ENCODE data around the gene N4BP3. TPM values are rescaled to one million over a fixed set of nuclear protein-coding genes. Genes with fewer than 3 reads are reported as not detected.

N4BP3 gene
- total RNA-seq, 2 donors from 2014 or later: 0.80 to 5.7 TPM

DNA sequence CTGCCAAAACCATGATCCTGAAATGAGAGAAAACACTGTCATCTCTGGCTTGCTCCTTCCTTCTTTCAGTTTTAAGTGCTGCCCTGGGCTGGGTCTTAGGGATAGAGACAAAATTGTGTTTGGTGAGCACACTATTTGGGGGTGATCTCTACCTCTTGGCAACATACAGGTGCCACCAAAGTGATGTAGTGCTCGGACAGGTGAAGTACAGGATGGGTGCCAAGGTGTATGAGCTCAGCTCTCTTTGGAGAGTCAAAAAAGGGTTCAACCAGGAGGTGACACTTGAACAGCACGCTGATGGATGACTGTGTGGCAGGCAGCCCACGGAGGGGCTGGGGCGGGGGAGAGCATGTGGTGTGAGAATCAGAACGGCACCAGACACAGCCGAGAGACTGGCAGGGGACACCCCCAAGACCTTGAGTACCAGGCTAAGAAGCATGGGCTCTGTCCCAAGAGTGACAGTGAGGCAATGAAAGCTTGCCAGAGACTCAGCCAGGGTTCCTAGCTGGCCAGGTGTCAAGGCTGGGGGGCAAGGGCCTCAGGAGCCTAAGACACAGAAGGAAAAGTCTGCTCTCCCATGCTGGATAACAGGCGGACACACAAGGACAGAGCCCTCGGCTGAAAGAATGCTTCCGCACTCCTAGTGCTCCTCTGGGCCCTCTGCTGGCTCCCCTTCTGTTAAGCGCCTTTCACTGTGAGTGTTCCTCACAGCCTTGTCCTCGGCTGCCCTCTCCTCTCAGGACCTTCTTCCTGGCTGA is 37.8 kb downstream of the N4BP3 start:
- no peak for DNase-seq (ENCODE audit: low spot score in 2 of 2)
- Mint-ChIP-seq H3K27ac (peak overlapping the region; percentile 72 to 96), H3K36me3 (peaks cover 23 to 25% of the 10 kb centered on the region in 2 donors), H3K9me3 (no peaks in the 10 kb centered on the region)
- ATAC-seq: no peak

DNA sequence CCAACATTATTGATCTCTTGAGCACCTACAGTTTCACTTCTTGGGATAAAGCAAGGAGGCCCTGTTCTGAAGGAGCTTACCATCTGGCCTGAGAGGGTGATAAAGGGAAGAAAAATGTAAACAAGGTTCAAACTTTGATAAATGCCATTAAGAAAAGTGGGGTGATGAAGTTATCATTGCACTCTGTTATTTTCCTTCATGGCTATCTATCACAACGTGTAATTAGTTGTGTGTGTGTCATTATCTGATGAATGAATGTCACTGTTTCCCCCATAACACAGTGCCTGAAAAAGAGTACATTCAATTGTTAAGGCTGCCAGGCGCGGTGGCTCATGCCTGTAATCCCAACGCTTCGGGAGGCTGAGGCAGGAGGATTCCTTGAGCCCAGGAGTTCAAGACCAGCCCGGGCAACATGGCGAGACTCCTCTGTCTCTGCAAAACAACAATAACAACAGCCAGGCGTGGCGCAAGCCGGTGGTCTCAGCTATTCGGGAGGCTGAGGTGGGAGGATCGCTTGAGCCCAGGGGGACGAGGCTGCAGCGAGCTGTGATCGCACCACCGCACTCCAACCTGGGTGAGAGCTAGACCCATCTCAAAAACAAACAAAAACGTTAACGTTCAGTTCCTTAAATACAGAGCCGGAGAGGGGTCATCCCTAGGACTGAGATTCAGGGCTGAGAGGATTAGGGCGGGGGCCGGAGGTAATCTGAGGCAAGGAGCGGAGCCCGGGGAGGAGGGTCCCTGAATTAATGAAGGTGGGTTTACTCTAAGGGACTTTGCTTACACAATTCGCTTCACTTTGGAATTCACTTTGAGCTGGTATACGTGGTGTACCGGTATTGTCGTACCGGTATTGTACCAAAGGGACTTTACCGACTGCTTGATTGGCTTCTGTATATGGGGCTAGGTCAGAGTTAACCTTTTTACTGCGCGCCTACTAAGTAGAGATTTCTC is 39.4 kb downstream of the N4BP3 start:
- no peak for ATAC-seq
- peak overlapping the region; percentile 90 to 96 for H3K27ac Mint-ChIP-seq
- DNase-seq (ENCODE audit: low spot score in 2 of 2): no peak
- no peaks in the 10 kb centered on the region for H3K9me3 Mint-ChIP-seq
- peaks cover 23 to 24% of the 10 kb centered on the region in 2 donors for H3K36me3 Mint-ChIP-seq

DNA sequence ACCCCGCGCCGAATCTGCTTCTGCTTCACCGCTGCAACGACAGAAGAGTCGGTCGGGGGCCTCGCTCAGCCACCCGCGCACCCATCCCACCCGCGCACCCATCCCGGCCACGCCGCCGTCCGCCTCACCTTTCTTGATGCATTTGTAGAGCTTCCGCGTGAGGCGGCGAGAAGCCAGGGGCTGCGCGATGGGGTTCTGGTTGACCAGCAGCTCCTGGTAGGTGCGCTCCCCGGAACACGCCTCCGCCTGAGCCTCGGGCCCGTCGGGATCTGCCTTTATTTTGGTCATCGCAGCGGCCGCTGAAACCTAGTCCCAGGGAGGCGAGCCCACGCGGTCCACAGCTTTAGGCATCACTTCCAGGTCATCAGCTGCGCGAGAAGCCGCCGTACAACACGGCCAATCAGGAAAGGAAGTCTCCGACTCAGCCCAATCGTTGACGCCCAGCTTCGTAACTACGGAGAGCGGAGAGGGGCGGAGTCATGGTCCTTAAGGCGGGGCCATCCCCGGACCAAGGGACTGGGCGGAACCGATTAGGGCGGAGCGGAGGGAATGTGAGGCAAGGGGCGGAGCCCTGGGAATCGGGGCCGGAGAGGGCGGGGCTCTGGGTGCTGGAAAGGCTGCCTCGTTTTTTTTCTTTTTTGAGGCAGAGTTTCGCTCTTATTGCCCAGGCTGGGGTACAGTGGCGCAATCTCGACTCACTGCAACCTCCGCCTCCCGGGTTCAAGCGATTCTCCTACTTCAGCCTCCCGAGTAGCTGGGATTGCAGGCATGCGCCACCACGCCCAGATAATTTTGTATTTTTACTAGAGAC is 40.4 kb downstream of the N4BP3 start, which contains the start of gene NHP2:
NHP2 (minus strand) TSS at position 356 of the 811 bp plus-strand sequence; CDS start at position 288, 68 bp downstream.
- Mint-ChIP-seq H3K9me3 (no peaks in the 10 kb centered on the region), H3K27ac (peak within 1 kb of the TSS; percentile 96 to 97), H3K36me3 (peaks cover 14 to 23% of the 10 kb centered on the region in 2 donors)
- peak; percentile 97 to 99 for ATAC-seq
- peak; percentile 99 for DNase-seq (ENCODE audit: low spot score in 2 of 2)

- DNase-seq (ENCODE audit: low spot score in 2 of 2): no peak
- Mint-ChIP-seq H3K9me3 (no peaks in the 10 kb centered on the region), H3K36me3 (peaks cover 11 to 23% of the 10 kb centered on the region in 2 donors), H3K27ac (no peak overlapping the region)
- ATAC-seq: no peak
Observed at GRCh38 chr5:178155065-178155464, 41.7 kb downstream of the N4BP3 start.

GRCh38 chr5:178160176-178160575 is 46.8 kb downstream of the N4BP3 start:
- ATAC-seq (no peak), DNase-seq (ENCODE audit: low spot score in 2 of 2) (no peak)
- no peaks in the 10 kb centered on the region for H3K9me3 Mint-ChIP-seq
- H3K27ac Mint-ChIP-seq: no peak overlapping the region
- H3K36me3 Mint-ChIP-seq: no peaks in the 10 kb centered on the region

- no peak overlapping the region for H3K27ac Mint-ChIP-seq
- DNase-seq (ENCODE audit: low spot score in 2 of 2) (no peak), ATAC-seq (no peak)
- no peaks in the 10 kb centered on the region for H3K36me3 Mint-ChIP-seq
- no peaks in the 10 kb centered on the region for H3K9me3 Mint-ChIP-seq
Observed at GRCh38 chr5:178162481-178162880, 49.1 kb downstream of the N4BP3 start.

DNA sequence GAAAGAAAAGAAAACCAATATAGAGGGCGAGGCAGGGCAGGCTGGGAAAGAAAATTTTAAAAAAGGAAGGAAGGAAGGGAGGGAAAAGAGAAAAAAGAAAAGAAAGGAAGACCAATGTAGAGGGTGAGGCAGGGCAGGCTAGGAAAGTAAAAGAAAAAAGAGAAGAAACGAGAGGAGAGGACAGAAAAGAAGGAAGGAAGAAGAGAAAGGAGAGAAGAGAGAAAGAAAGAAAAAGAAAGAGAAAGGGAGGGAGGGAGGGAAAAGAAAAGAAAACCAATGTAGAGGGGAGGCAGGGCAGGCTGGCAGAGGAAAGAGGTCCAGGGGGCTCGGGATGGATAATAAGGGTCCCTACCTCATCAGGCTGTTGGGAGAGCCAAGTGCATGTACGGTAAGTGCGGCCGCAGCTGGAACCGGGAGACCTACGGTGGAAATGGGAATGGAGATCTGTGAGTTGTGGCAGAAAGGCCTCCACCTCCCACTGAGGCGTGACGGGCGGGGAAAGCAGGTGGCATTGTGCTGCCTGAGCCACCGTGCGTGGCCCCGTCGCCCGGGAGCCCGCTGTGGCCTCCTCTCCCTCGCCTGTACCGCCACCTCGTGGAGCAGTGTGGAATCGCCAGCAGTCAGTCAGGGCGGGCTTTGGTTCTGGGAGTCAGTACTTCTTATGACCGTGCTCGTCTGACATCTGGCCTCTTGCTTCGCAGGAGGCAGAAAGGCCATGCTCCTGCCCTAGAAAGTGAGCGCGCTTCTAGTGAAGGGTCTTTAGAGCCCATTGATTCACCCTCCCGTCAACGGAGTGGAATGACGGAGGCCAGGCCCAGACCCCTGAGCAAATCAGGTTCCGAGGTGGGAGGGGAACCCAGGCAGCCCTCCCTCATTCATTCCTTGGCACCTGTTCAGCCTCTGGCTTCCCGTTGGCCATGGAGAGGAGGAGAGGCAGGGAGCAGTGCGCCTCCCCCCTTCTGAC is 50.7 kb downstream of the N4BP3 start:
- DNase-seq (ENCODE audit: low spot score in 2 of 2) (peak; percentile 86 to 99), ATAC-seq (peak; percentile 99)
- Mint-ChIP-seq H3K27ac (peak overlapping the region; percentile 41 to 65), H3K9me3 (no peaks in the 10 kb centered on the region), H3K36me3 (no peaks in the 10 kb centered on the region)

GRCh38 chr5:178165581-178165980 is 52.2 kb downstream of the N4BP3 start:
- H3K27ac Mint-ChIP-seq: no peak overlapping the region
- peak in 1 of 2 donors; percentile 51 for DNase-seq (ENCODE audit: low spot score in 2 of 2)
- no peaks in the 10 kb centered on the region for H3K36me3 Mint-ChIP-seq
- H3K9me3 Mint-ChIP-seq: no peaks in the 10 kb centered on the region
- no peak for ATAC-seq

DNA sequence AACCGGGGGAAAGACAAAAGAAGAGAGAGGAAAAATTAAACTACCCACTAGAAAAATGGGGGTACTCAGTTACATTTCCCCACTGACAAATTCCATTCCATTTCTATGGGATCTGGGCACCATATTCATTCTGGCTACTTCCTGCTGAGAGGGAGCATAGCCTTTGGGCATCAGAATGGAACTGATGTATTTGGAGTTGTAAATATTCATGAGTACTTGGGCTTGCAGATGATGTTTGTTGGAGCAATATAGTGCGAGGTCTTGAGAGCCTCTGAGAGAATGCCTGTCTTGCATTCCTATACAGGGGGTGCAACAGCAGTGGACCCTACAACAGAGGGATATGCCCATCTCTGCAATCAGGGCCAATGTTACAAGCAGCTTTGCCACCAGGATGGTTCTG is 57.1 kb downstream of the N4BP3 start:
- ATAC-seq: no peak
- no peak overlapping the region for H3K27ac Mint-ChIP-seq
- no peak for DNase-seq (ENCODE audit: low spot score in 2 of 2)
- H3K36me3 Mint-ChIP-seq: no peaks in the 10 kb centered on the region
- no peaks in the 10 kb centered on the region for H3K9me3 Mint-ChIP-seq

DNA sequence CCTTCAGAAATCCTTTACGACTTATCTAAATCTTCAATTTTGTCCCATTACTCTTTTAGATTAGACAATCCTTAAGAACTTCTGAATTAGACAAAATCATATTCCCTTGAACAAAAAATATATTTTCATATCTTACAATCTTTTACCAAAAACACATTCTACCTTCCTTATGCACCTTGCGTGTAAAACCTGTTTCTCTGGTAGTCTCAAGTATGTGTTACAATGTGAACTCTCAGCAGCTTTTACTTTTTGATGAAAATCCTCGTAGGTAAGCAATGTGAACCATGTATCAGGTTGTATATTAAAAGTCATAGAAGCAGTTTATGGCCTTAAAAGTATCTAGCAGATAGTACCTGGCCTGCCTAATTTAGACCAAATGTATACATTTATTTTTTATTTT is 61.1 kb downstream of the N4BP3 start:
- Mint-ChIP-seq H3K36me3 (no peaks in the 10 kb centered on the region), H3K9me3 (no peaks in the 10 kb centered on the region), H3K27ac (no peak overlapping the region)
- DNase-seq (ENCODE audit: low spot score in 2 of 2): no peak
- no peak for ATAC-seq

Other genes starting within 250 kb of the N4BP3 start
- gene PROP1, start 117.3 kb upstream of the N4BP3 start, total RNA-seq: not detected
- gene RMND5B, start 17.5 kb downstream of the N4BP3 start, total RNA-seq: 10 to 100 TPM; 29.2 to 34.0 TPM
- gene NHP2, start 40.4 kb downstream of the N4BP3 start, total RNA-seq: 100 to 1,000 TPM; 191 to 220 TPM
- gene GMCL2, start 73.8 kb downstream of the N4BP3 start, total RNA-seq: not detected
- 100 to 1,000 TPM; 232 to 253 TPM for gene HNRNPAB, start 91.0 kb downstream of the N4BP3 start, total RNA-seq
- gene PHYKPL, start 119.3 kb downstream of the N4BP3 start, total RNA-seq: 10 to 100 TPM; 51.1 to 97.6 TPM

Measured in activated naive CD4-positive, alpha-beta T cell treated with anti-CD3 and anti-CD28 coated beads, Interleukin-2, amount 50 U/mL, for 72 hours (primary cell).